C1 segment of cervical spinal cord (tissue), 14 donors: ENCODE measurements around the gene ASB3.
"Not testable (repeated sequence)": the region's sequence is repeated elsewhere in the genome, so short reads cannot be mapped to it uniquely, and the experiment has no call there.

Experiments
- DNase-seq, 14 donors: peaks; one replicate each; lab custom pipeline; 2025; lab: John Stamatoyannopoulos, UW

Gene ASB3

GRCh38 chr2:53737091-53737490 is 49.7 kb downstream of the ASB3 start:
- no peak for DNase-seq

DNA sequence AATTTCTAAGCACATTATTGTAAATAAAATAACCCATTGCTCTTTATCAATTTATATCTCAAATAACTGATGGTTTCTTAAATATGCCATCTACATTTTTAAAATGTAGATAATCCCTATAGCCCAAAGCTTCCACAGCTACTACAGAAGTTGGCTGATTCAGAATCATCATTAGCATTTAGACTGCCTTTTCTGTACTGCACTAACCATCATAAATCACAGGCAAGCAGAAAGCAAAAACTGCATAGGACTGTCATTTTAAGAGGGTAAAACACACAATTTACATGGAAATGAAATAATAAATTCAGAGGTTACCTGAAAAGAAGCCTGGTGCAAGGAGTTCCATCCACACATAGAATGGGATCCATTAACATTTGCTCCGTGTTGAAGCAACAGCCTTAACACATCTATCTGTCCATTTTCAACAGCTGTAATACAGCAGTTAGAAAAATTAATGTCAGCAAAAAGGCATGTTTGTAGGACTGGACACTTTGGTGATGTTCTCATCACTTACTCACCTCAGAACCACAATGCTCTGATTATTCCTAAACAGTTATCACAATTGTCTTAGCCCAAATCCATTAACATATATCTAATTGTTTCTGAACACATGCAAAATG is 57.5 kb downstream of the ASB3 start:
- DNase-seq = no peak

DNA sequence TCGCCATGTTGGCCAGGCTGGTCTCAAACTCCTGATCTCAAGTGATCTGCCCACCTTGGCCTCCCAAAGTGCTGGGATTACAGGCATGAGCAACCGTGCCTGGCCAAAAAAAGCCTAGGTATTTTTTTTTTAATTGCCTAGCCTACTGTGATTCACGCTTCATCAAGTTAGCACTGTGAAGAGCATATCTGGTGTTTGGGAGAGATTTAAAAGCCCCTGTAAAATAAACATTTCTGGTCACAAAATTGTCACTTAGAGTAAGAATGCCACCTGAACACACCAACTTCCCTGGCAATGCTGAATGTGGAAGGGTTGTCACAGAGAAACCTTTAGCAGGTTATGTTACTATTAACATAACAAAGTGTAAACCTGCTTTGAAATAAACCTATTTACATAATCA is 58.8 kb downstream of the ASB3 start:
- DNase-seq = no peak

DNA sequence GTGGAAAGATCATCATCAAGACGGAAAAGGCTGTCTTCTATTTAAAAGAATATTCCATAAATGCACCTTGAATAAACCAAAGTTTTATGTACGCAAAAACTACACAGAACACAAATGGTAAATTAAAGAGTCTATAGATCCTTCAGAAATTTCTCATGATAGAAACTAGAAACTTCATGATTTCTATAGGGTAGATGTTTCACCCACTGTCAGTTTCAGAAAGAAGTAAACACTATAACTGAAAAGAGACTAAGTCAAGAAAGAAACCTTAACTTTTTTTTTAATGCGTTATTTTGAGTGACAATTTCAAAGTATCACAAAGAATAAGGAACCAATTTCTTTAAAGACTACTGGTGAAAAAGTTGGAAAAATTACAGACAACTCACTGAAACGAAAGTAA is 61.1 kb downstream of the ASB3 start:
- no peak for DNase-seq

- no peak for DNase-seq
Measured at GRCh38 chr2:53724536-53724935, 62.2 kb downstream of the ASB3 start.

- not testable (repeated sequence) for DNase-seq
Measured at GRCh38 chr2:53720944-53721343, 65.8 kb downstream of the ASB3 start.

GRCh38 chr2:53715568-53715967 is 71.2 kb downstream of the ASB3 start:
- DNase-seq = no peak

- no peak for DNase-seq
Measured at GRCh38 chr2:53711271-53711780, 75.4 kb downstream of the ASB3 start.

DNA sequence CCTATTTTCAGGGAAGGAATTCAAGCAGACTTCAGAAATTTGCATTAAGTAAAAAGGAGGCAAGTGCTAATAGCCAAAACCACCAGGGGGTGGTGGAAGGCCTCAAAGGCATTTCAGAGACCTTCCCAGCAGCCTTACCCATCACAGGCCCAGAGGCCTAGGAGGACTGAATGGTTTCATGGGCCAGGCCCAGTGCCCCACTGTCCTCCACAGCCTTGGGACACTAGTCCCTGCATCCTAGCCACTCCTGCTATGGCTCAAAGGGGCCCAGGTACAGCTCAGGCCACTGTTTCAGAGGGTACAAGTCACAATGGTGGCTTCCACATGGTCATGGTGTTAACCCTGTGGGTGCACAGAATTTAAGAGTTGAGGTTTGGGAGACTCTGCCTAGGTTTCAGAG is 77.8 kb downstream of the ASB3 start:
- no peak for DNase-seq

- no peak for DNase-seq
Measured at GRCh38 chr2:53701221-53701620, 85.5 kb downstream of the ASB3 start.

DNA sequence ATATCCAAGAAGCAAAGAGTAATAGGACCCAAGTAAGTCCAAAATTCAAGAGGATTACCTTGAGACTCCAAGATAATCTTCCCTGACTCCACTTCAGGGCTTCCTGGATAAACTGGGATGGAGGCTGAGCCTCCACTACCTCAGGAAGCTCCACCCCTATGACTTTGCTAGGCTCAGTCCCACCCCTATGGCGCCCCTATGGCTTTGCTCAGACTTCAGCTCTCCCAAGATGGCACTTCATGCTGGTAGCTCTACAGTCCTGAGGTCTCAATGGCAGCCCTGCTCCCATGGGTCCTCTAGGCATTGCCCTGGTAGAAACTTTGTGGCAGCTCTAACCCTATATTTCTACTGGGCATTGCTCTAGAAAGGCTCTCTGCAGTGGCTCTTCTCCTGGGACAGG is 89.1 kb downstream of the ASB3 start:
- no peak for DNase-seq

GRCh38 chr2:53697092-53697491 is 89.7 kb downstream of the ASB3 start:
- peak in 1 of 14 donors; percentile 5 for DNase-seq

- no peak for DNase-seq
Measured at GRCh38 chr2:53695575-53695974, 91.2 kb downstream of the ASB3 start.

- no peak for DNase-seq
Measured at GRCh38 chr2:53694096-53694771, 92.5 kb downstream of the ASB3 start.

DNA sequence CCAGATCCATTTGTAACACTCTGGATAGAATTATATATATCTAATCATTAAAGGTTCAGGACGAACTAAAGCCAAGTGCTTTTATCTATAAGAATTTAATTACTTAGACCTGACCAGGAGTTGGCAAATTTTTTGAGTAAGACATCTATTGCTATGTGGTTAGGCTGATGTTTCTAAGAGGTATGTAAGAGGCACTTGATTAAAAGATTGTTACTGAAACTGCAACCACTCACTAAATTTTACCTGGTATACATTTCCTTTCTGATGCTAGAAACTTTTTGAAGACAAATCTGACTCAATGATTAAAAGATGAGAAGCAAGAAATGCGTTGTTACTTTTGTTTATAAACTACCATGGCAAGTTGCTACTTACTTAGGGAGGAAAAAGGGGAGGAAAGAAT is 95.9 kb downstream of the ASB3 start:
- DNase-seq = no peak

- DNase-seq = no peak
Measured at GRCh38 chr2:53672881-53673522, 113.8 kb downstream of the ASB3 start.

DNA sequence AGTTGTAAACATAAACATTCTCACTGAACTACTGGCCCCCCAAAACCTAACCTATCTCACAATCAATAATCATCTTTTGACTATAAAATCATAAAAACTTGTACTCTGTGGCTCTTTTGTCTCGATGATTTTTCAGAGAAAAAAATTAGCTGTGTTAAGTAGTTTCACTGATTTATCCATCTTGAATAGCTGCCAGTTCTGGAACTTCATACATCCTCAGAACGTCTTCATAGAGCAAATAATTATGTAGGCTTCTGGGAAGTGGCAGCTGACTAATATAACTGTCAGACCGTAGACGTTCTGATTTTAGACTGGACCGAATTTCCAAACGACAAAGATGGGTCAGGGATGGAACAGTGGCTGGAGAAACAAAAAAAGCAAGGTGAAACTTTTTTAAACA is 116.4 kb downstream of the ASB3 start:
- DNase-seq = no peak

- no peak for DNase-seq
Measured at GRCh38 chr2:53668624-53669026, 118.1 kb downstream of the ASB3 start.

DNA sequence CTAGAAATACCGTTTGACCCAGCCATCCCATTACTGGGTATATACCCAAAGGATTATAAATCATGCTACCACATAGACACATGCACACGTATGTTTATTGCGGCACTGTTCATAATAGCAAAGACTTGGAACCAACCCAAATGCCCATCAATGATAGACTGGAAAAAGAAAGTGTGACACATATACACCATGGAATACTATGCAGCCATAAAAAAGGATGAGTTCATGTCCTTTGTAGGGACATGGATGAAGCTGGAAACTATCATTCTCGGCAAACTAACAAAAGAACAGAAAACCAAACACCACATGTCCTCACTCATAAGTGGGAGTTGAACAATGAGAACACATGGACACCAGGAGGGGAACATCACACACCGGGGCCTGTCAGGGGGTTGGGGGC is 119.6 kb downstream of the ASB3 start:
- not testable (repeated sequence) for DNase-seq

DNA sequence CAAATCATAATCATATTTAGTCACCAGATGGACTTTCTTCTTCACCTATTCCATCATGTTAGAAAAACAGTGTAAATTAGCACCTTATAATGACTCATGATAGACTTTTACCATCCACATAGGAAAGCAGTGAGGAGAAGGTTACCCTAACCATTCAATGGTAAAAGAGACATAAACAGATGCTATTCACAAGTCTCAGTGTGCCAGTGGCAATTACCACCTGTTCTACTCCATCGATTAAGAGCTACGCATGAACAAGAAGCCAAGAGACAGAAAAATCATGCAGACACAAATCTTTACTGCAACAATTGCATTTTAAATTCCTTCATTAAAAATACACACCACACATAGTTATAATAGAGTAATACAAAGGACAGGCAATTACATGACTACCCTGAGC is 125.9 kb downstream of the ASB3 start:
- DNase-seq = no peak

- not testable (repeated sequence) for DNase-seq
Measured at GRCh38 chr2:53658474-53658873, 128.3 kb downstream of the ASB3 start.

DNA sequence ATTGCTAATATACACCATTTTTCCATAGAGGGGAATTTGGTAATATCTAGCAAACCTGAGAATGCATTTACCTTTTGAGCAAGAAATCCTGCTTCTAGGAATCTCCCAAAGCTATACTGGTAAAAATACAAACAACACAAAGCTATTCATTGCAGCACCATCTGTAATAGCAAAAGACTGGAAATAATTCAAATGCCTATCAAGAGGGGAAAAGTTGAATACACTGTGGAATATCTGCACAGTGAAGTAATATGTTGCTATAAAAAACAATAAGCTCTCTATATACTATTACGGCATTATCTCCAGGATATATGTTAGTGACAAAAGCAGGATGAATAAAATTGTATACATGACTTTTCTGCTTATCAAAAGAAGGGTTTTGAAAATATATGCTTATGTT is 131.5 kb downstream of the ASB3 start:
- no peak for DNase-seq

DNA sequence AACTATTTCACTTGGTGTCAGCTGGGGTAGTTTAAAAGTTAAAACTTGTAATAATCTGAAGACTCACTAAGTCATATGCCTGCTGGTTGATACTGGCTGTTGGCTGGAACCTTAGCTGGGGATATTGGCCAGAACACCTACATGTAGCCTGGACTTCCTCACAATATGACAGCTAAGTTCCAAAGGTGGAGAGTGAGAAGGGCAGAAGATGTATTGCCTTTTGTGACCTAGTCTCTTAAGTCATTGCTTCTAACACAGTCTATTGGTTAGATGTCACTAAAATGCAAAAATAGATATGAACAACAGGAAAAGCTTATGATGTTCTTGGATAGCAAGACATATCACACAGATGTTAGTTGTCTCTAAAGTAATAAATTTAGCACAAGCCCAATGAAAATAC is 132.4 kb downstream of the ASB3 start:
- no peak for DNase-seq
